GM18502 (cell line): ENCODE results near the gene ZSCAN30.
"Not testable (repeated sequence)": the region's sequence is repeated elsewhere in the genome, so short reads cannot be mapped to it uniquely, and the experiment has no call there.

Experiments used
- ATAC-seq: cut with Tn5 transposase; IDR thresholded peaks from one replicate; pipeline ENCODE4 v1.9.1; 2021; ENCODE audit warnings: mild to moderate bottlenecking; ENCODE audit not compliant: unreplicated experiment, poor library complexity

The ZSCAN30 gene

GRCh38 chr18:35240664-35241447 lies 49.2 kb downstream of the ZSCAN30 start, which contains the start of gene ZNF397:
TSS of gene ZNF397 (plus strand) at chr18:35241034. CDS start at chr18:35242471, 1,437 bp downstream.
- peak; percentile 99 for ATAC-seq

DNA sequence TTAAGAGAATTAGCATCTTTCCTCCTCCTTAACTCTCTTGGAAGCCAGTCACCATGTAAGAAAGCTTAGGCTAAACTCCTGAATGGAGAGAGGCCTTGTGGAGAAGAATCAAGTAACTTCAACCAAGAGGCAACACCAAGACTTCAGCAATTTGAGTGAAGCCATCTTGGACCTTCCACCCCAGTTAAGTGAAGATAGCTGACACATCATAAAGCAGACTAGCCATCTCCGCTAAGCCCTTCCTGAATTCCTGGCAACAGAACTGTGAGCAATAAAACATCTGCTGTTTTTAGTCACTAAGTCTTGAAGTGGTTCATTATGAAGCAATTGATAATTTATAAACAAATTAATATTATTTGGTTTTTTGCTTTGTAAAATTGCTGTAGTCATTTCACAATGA lies 50.7 kb downstream of the ZSCAN30 start:
- ATAC-seq: no peak

DNA sequence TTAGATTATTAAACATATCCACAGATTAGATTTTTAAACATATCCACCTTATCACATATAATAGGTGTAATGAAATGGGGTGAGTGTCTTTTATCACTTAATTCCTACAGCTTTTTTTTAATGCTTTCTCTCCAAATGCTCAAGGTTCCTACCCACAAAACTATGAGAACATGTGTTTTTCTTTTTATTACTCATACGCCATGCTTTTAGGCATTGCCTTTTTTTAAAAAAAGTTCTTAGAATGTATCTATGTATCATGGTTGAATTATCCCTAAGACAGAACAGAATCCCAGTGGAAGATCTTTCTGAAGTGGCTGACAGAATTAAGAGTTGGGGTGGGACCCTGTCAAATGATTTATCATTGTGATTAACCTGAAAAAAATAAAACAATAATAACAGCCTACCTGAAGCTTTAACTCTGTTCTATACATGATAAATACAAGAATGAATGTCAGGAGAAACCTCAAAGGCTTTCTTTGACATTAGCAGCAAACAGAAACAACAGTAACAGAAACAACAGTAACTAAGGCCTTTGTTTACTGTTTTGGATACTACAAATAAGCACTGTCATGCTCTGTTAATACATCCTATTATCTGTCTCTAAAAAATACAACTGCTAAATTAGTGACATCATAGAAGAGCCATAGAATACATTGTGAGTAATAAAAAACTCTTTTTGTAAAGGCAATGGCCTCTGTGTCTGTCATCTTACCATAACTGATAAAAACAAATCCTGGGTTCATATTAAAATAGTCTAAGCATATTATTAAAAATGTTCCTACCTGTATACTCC lies 53.3 kb downstream of the ZSCAN30 start:
- no peak for ATAC-seq

GRCh38 chr18:35231052-35231451 lies 59.0 kb downstream of the ZSCAN30 start:
- peak; percentile 96 for ATAC-seq

GRCh38 chr18:35227254-35227653 lies 62.8 kb downstream of the ZSCAN30 start:
- ATAC-seq: no peak

- ATAC-seq: no peak
Observed at GRCh38 chr18:35223797-35224196, 66.2 kb downstream of the ZSCAN30 start.

DNA sequence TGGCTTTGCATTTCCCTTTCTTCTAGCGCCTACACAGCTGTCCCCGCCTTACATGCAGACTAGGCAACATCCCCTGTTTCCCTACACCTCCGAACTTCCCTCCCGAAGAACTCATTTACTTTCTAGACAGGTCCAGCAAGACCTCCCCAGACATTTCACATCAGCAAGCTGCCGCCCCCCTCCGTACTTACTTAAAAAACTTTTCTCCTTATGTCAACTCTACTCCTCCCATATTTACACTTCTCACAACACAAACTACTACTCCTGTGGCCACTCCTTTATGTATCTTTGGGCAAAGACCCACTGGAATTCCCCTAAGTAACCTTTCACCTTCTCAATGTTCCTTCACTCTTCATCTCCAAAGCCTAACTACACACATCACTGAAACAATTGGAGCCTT lies 69.6 kb downstream of the ZSCAN30 start:
- no peak for ATAC-seq

GRCh38 chr18:35219331-35219730 lies 70.7 kb downstream of the ZSCAN30 start:
- not testable (repeated sequence) for ATAC-seq

GRCh38 chr18:35216611-35217010 lies 73.4 kb downstream of the ZSCAN30 start:
- not testable (repeated sequence) for ATAC-seq

GRCh38 chr18:35215026-35215425 lies 75.0 kb downstream of the ZSCAN30 start:
- ATAC-seq: no peak

- not testable (repeated sequence) for ATAC-seq
Observed at GRCh38 chr18:35205746-35206458, 84.1 kb downstream of the ZSCAN30 start.

GRCh38 chr18:35205199-35205712 lies 84.8 kb downstream of the ZSCAN30 start:
- ATAC-seq: no peak

DNA sequence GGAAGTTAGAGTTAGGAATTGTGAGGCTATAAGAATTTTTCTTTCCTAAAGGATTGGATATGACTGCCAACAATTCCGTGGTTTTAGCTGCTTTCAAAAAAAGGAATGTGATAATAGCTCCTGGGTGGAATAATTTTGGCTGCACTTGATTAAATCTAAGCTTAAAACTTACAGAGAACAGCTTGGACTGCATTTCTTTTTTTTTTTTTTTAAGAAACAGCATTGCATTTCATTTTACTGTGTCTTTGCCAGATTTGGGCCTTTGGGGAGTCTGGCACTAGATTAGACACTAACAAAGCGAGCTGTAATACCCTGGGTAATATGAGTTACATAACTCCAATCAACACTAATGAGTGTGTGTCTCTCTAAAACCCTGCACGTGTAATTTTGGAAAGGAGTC lies 87.0 kb downstream of the ZSCAN30 start:
- no peak for ATAC-seq

- no peak for ATAC-seq
Observed at GRCh38 chr18:35201256-35201931, 88.6 kb downstream of the ZSCAN30 start.
